WERI-Rb-1 (cell line): ENCODE measurements around the gene ZNF280B.

Experiments used
- DNase-seq: peaks from one replicate; pipeline ENCODE4 v3.0.0-alpha.2; 2020
- H3K27ac ChIP-seq: fragments of 250-450 bp; sonication (Bioruptor Pico); 2 replicates; pipeline ENCODE4 v1.5.1; 2020; ENCODE audit warnings: mild to moderate bottlenecking, moderate library complexity
- H3K27me3 ChIP-seq: fragments of 250-450 bp; sonication (Bioruptor Pico); 2 replicates; pipeline ENCODE4 v1.5.1; 2021; ENCODE audit warnings: mild to moderate bottlenecking, low read depth, moderate library complexity; ENCODE audit not compliant: insufficient read depth, severe bottlenecking
- H3K36me3 ChIP-seq: fragments of 250-450 bp; sonication (Bioruptor Pico); 2 replicates; pipeline ENCODE4 v1.5.1; 2020; ENCODE audit warnings: mild to moderate bottlenecking, moderate library complexity
- H3K4me3 ChIP-seq: 2 replicates; pipeline ENCODE4 v1.5.1; 2011; ENCODE audit warnings: low read depth, mild to moderate bottlenecking, control low read depth, low read length
- H3K9me3 ChIP-seq: fragments of 250-450 bp; sonication (Bioruptor Pico); 2 replicates; pipeline ENCODE4 v1.5.1; 2021; ENCODE audit warnings: mild to moderate bottlenecking, moderate library complexity; ENCODE audit not compliant: severe bottlenecking
- TF ChIP-seq, protein P1 (sequence below): IDR thresholded peaks from 2 replicates; pipeline ENCODE4 v1.5.1; 2011; ENCODE audit warnings: low read depth, mild to moderate bottlenecking, control low read depth, inconsistent platforms, low read length

The ZNF280B gene

DNA sequence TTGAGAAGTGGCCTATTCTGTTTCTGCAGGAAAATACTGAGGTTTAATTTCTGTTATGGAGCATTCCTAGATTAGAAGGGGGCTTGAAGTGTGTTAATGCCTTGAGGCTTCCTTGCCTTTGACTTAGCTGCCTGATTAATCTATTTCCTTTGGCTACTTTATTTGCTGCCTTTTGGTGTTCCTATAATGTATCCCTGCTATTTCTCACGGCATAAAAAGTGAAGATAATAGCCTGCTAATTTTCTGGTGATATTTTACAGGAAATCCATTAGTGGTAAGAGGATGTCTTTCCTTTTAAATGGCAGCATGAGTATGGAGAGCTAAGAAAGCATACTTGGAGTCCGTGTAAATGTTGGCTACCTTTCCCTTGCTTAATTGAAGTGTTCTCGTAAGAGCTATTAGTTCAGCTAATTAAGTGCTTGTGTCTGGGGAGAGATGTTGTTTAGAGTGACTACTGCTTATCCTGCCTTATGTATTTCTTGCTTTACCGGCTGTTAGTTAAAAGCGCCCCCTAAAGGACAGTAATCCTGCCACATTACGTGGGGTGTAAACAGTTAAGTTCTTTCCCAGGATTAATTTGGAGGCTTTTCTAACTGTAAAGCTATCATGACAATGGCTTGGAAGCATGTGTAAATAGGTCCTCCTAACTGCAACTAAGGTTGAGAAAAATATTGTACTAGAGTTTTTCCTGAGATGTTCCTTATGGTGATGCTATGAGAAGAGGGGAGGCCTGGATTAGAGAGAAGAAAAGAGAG, 45.6 kb downstream of the ZNF280B start:
- Histone ChIP-seq H3K27ac (no peak overlapping the region), H3K4me3 (no peak overlapping the region), H3K9me3 (peaks cover 15% of the 10 kb centered on the region), H3K27me3 (no peaks in the 10 kb centered on the region), H3K36me3 (no peaks in the 10 kb centered on the region)
- TF ChIP-seq, protein P1, sequence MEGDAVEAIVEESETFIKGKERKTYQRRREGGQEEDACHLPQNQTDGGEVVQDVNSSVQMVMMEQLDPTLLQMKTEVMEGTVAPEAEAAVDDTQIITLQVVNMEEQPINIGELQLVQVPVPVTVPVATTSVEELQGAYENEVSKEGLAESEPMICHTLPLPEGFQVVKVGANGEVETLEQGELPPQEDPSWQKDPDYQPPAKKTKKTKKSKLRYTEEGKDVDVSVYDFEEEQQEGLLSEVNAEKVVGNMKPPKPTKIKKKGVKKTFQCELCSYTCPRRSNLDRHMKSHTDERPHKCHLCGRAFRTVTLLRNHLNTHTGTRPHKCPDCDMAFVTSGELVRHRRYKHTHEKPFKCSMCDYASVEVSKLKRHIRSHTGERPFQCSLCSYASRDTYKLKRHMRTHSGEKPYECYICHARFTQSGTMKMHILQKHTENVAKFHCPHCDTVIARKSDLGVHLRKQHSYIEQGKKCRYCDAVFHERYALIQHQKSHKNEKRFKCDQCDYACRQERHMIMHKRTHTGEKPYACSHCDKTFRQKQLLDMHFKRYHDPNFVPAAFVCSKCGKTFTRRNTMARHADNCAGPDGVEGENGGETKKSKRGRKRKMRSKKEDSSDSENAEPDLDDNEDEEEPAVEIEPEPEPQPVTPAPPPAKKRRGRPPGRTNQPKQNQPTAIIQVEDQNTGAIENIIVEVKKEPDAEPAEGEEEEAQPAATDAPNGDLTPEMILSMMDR = no peak; the same call in 1 of the 2 replicates
- DNase-seq = no peak

DNA sequence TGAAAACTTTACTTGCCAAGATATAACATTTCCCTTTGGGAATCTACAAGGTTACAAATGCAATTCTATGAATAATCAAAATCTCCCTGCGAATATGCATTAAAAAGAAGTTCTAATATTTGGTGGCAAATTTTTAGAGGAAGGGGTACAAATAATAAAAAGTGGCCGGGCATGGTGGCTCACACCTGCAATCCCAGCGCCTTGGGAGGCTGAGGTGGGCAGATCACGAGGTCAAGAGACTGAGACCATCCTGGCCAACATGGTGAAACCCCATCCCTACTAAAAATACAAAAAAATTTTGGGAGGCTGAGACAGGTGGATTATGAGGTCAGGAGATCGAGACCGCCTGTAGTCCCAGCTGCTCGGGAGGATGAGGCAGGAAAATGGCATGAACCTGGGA, 47.0 kb downstream of the ZNF280B start:
- TF ChIP-seq, protein P1 = no peak
- Histone ChIP-seq H3K27me3 (no peaks in the 10 kb centered on the region), H3K9me3 (peaks cover 15% of the 10 kb centered on the region), H3K36me3 (no peaks in the 10 kb centered on the region), H3K27ac (no peak overlapping the region), H3K4me3 (no peak overlapping the region)
- no peak for DNase-seq

DNA sequence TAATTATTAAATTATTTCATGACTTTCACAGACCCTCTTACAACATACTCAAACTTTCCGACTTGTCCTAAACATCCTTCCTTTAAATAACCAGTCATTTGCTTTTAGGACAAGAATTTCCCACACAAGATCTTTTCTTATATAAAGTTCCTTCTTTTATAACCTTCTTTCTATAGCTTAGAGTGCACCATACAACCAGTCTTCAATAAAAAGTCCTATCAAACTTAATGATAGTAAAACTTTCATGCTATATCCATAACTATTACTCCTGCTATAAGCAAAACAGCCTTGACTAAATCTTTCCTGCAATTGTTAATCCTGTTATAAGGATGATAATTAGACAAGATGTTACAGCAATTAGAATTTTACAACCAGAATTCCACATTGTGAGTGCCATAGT, 47.4 kb downstream of the ZNF280B start:
- TF ChIP-seq, protein P1 = no peak
- Histone ChIP-seq H3K27me3 (no peaks in the 10 kb centered on the region), H3K9me3 (peaks cover 15% of the 10 kb centered on the region), H3K27ac (no peak overlapping the region), H3K36me3 (no peaks in the 10 kb centered on the region), H3K4me3 (no peak overlapping the region)
- no peak for DNase-seq

DNA sequence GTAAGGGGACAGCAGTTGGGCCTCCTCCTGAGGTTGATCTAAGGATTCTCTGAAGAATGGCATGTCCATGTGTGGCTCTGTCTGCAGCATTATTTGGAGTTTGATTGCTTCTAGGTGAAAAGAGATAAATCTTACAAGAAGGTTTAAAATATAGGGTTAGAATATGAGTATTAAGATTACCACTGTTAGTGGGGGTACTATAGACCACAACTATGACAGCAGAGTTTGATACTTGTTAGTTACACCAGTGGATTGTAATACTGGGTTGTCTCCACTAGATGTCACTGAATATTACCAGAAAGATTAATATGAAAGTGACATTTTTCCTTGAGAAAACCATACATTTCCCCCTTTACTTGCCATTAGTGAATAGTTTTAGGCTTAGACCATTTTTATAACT, 47.9 kb downstream of the ZNF280B start:
- no peaks in the 10 kb centered on the region for H3K27me3 ChIP-seq
- DNase-seq = no peak
- no peak overlapping the region for H3K27ac ChIP-seq
- H3K4me3 ChIP-seq = no peak overlapping the region
- peaks cover 15% of the 10 kb centered on the region for H3K9me3 ChIP-seq
- TF ChIP-seq, protein P1 = peak; percentile 33
- no peaks in the 10 kb centered on the region for H3K36me3 ChIP-seq

DNA sequence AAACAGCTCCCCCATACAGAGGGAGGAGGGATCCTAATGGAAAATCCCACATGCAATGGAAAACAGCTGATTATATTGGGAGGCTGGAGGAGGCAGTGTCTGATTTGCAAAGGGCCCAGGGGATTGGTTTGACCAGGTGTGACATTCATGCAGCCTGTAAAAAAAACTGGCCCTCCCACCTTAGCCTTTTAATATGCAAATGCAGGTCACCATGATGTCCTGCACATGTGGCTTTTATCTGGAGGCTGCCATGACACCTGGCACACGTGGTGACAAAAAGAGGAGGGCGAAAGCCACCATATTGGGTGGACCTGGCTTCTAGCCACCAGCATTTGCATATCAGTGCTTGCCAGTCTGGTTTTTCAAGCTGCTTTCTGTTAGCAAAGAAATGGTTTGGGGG, 48.5 kb downstream of the ZNF280B start:
- TF ChIP-seq, protein P1 = no peak

More for the DNA sequence above, 48.5 kb downstream of the ZNF280B start:
- no peaks in the 10 kb centered on the region for H3K27me3 ChIP-seq
- H3K4me3 ChIP-seq = no peak overlapping the region
- peaks cover 15% of the 10 kb centered on the region for H3K9me3 ChIP-seq
- H3K27ac ChIP-seq = no peak overlapping the region
- H3K36me3 ChIP-seq = no peaks in the 10 kb centered on the region
- no peak for DNase-seq
